NB4 (cell line): ENCODE data around the gene SYCP3.

Experiments used
- DNase-seq: peaks from one replicate; pipeline ENCODE4 v3.0.0; 2010; ENCODE audit warnings: low read depth
- H3K4me3 ChIP-seq: one replicate; pipeline ENCODE4 v1.5.1; 2011; ENCODE audit warnings: mild to moderate bottlenecking, low read depth, low read length, moderate library complexity
- MYC ChIP-seq: IDR thresholded peaks from 2 replicates; pipeline ENCODE4 v1.6.1; 2011; ENCODE audit warnings: low read depth, low read length
- POLR2A ChIP-seq: IDR thresholded peaks from 2 replicates; pipeline ENCODE4 v1.6.1; 2011; ENCODE audit warnings: mild to moderate bottlenecking; ENCODE audit not compliant: insufficient read length; ENCODE audit errors: extremely low read depth
- TF ChIP-seq, protein P1 (sequence below): IDR thresholded peaks from 2 replicates; pipeline ENCODE4 v1.6.1; 2011; ENCODE audit warnings: low read depth, low read length
- TF ChIP-seq, protein P2 (sequence below): IDR thresholded peaks from one replicate; pipeline ENCODE4 v1.5.1; 2012; ENCODE audit warnings: low read depth, low read length

Gene SYCP3

DNA sequence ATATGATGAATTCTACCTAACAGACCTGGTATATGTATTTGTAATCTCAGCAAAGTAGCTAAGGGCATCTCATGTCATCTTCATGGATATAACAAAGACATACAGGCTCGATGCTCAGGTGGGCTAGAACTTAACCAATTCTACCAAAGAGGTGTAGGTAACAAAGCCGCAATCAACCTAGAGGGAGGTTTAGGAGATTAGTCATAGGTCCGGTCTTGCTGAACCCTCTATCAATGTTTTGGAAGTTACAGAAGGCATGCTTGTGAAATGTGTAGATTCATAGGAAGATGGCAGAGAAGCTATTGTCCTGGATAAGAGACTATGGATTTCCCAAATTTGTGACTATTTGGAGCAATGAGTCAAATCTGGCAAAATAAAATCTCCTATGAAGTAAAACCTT, 42.6 kb upstream of the SYCP3 start:
- no peak for DNase-seq
- TF ChIP-seq POLR2A (no peak), MYC (no peak)
- TF ChIP-seq, protein P1, sequence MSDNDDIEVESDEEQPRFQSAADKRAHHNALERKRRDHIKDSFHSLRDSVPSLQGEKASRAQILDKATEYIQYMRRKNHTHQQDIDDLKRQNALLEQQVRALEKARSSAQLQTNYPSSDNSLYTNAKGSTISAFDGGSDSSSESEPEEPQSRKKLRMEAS = no peak
- TF ChIP-seq, protein P2, sequence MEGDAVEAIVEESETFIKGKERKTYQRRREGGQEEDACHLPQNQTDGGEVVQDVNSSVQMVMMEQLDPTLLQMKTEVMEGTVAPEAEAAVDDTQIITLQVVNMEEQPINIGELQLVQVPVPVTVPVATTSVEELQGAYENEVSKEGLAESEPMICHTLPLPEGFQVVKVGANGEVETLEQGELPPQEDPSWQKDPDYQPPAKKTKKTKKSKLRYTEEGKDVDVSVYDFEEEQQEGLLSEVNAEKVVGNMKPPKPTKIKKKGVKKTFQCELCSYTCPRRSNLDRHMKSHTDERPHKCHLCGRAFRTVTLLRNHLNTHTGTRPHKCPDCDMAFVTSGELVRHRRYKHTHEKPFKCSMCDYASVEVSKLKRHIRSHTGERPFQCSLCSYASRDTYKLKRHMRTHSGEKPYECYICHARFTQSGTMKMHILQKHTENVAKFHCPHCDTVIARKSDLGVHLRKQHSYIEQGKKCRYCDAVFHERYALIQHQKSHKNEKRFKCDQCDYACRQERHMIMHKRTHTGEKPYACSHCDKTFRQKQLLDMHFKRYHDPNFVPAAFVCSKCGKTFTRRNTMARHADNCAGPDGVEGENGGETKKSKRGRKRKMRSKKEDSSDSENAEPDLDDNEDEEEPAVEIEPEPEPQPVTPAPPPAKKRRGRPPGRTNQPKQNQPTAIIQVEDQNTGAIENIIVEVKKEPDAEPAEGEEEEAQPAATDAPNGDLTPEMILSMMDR = no peak
- no peak overlapping the region for H3K4me3 ChIP-seq

DNA sequence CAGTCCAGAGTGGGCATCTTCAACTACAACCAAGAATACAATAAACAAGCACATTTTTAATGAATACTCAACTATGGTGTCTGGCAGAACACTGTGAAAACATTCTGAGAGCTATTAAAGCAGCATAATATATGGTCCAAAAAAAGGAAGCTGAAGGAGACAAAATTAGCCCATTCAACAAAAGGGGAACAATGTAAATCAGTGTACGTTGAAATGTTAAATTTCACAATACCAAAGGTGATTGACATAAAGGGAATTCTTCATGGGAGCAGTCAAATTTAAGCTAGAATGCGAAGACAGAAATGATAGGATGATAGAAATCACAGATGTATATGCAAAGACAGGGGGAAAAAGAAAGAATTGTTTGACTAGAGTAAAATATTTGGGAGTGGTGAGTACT, 41.3 kb upstream of the SYCP3 start:
- TF ChIP-seq MYC = no peak
- no peak for TF ChIP-seq POLR2A
- TF ChIP-seq, protein P2 = no peak
- TF ChIP-seq, protein P1 = no peak
- no peak overlapping the region for H3K4me3 ChIP-seq
- DNase-seq = peak; percentile 41

DNA sequence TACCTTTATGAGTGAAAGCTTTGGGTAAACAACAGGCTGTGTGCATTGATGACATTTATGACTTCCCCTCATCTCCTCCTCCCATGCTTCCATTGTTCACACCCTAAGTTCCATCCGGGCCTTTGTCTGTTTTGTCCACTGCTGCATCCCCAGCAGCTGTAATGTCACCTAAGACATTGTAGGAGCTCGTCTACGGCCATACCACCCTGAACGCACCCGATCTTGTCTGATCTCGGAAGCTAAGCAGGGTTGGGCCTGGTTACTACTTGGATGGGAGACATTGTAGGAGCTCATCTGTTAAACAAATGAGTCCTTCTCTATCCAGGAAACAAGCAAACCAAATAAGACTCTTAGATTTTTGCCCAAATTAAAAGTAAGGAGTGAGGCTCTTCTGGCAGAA, 40.4 kb upstream of the SYCP3 start:
- no peak overlapping the region for H3K4me3 ChIP-seq
- TF ChIP-seq POLR2A = no peak
- TF ChIP-seq, protein P2 = no peak
- TF ChIP-seq, protein P1 = no peak
- no peak for TF ChIP-seq MYC
- DNase-seq = no peak

DNA sequence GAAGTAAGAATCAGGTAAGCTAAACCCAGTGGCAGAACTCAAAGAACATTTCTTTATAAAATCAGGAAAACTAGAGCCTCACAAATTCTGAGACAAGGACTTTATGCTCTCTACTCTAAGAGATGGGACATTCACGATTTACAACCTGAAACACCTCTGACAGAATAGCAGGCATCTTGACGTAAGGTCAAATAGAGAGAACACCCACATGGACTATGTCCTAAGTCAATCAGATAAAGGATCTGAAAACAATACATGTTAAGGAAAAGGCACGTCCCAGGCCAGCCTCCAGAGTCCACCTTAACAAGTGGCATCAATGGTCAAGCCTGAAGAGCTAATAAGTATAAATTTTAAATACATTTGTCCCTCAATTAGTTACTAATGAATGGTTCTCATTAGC, 39.9 kb upstream of the SYCP3 start:
- no peak for TF ChIP-seq MYC
- TF ChIP-seq, protein P1 = no peak
- no peak for TF ChIP-seq POLR2A
- TF ChIP-seq, protein P2 = no peak
- no peak overlapping the region for H3K4me3 ChIP-seq
- no peak for DNase-seq

DNA sequence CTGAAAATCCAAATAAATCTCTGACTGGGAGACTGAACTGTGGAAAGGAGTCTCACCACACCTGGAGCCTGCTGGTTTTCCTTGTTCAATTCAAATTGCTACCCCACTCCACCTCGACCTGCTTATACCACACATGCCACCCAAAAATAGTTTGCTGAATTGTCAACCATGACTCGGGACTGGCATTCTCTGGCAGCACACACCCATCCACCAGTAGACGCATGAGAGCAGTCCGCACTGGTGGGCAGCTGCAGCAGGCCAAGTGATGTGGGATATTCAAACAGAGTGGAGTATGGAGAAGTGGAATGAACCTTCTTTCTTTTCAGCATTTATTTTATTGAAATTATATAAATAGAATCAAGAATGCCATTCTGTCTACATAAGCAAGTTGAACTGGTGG, 38.7 kb upstream of the SYCP3 start:
- TF ChIP-seq, protein P2 = no peak
- TF ChIP-seq, protein P1 = no peak
- TF ChIP-seq MYC (no peak), POLR2A (no peak)
- no peak for DNase-seq
- no peak overlapping the region for H3K4me3 ChIP-seq

DNA sequence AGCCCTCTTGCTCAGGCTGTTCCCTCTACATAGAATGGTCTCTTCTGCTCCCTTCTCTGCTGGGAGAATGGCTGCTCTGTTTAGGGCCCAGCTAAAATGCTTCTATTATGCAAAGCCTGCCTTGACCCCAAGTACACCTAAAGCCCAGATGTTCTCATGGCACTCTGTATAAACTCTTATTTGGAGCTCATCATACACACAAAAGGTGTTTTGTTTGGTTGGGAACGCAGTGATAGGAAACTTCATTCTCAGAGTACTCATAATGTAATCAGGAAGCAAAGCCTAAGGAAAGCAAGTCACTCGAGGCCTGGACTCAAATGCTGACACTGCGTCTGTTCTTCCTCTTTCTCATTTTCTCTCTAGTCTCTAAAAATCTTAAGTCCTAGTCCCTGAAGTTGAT, 38.2 kb upstream of the SYCP3 start:
- peak; percentile 29 for DNase-seq
- TF ChIP-seq, protein P2 = no peak
- no peak overlapping the region for H3K4me3 ChIP-seq
